DOHH2 (cell line): ENCODE measurements around the gene GLT1D1.

ENCODE experiments used
- H3F3A ChIP-seq: fragments of 200-600 bp; sonication (generic), shearing (Covaris generic); 2 replicates; pipeline ENCODE4 v1.6.0; 2016; ENCODE audit warnings: antibody characterized with exemption, mild to moderate bottlenecking; ENCODE audit not compliant: control insufficient read depth, insufficient read depth
- H3K27ac ChIP-seq: fragments of 200-600 bp; sonication (generic); 2 replicates; pipeline ENCODE4 v1.5.1; 2014; ENCODE audit warnings: low read depth, mild to moderate bottlenecking, low read length, moderate library complexity
- H3K27me3 ChIP-seq: fragments of 200-600 bp; sonication (generic); 2 replicates; pipeline ENCODE4 v1.6.1; 2014; ENCODE audit warnings: mild to moderate bottlenecking, low read length, mixed read lengths; ENCODE audit not compliant: control insufficient read depth
- H3K36me3 ChIP-seq: fragments of 200-600 bp; sonication (generic); 2 replicates; pipeline ENCODE4 v1.6.1; 2014; ENCODE audit warnings: mild to moderate bottlenecking, low read length, moderate library complexity, mixed read lengths; ENCODE audit not compliant: control insufficient read depth
- H3K4me1 ChIP-seq: fragments of 200-600 bp; sonication (generic); 2 replicates; pipeline ENCODE4 v1.6.1; 2014; ENCODE audit warnings: mild to moderate bottlenecking, low read length, mixed read lengths; ENCODE audit not compliant: control insufficient read depth
- H3K4me2 ChIP-seq: fragments of 200-600 bp; sonication (generic); 2 replicates; pipeline ENCODE4 v1.6.0; 2014; ENCODE audit warnings: mild to moderate bottlenecking, low read length, moderate library complexity
- H3K4me3 ChIP-seq: fragments of 200-600 bp; sonication (generic); 2 replicates; pipeline ENCODE4 v1.5.1; 2014; ENCODE audit warnings: mild to moderate bottlenecking, low read length, mixed read lengths
- H3K79me2 ChIP-seq: fragments of 200-600 bp; sonication (generic); 2 replicates; pipeline ENCODE4 v1.6.1; 2014; ENCODE audit warnings: mild to moderate bottlenecking, low read length, mixed read lengths; ENCODE audit not compliant: control insufficient read depth
- H3K9me2 ChIP-seq: fragments of 200-600 bp; sonication (generic); replicated peaks from 2 replicates; pipeline ENCODE4 v1.6.1; 2014; ENCODE audit warnings: mild to moderate bottlenecking, low read length, mixed read lengths; ENCODE audit not compliant: control insufficient read depth
- H3K9me3 ChIP-seq: fragments of 200-600 bp; sonication (generic); 2 replicates; pipeline ENCODE4 v1.6.1; 2014; ENCODE audit warnings: antibody characterized with exemption, low read length, mixed read lengths; ENCODE audit not compliant: control insufficient read depth, insufficient read depth
- H4K20me1 ChIP-seq: fragments of 200-600 bp; sonication (generic); 2 replicates; pipeline ENCODE4 v1.6.0; 2014; ENCODE audit warnings: low read depth, mild to moderate bottlenecking, antibody characterized with exemption, low read length, moderate library complexity; ENCODE audit not compliant: control insufficient read depth, insufficient read depth
- CTCF ChIP-seq: fragments of 200-600 bp; sonication (generic); IDR thresholded peaks from one replicate; pipeline ENCODE4 v1.5.1; 2014; ENCODE audit warnings: antibody characterized with exemption, mild to moderate bottlenecking, low read depth, low read length; ENCODE audit not compliant: poor library complexity, severe bottlenecking
- EZH2phosphoT487 ChIP-seq: fragments of 200-600 bp; sonication (generic); IDR thresholded peaks from 2 replicates; pipeline ENCODE4 v1.6.1; 2017; ENCODE audit warnings: borderline replicate concordance, mild to moderate bottlenecking, antibody characterized with exemption, low read length, moderate library complexity, mixed read lengths

GLT1D1 gene

GRCh38 chr12:128819293-128820144 is 33.8 kb upstream of the GLT1D1 start:
- peaks cover 27% of the 10 kb centered on the region for H3F3A ChIP-seq
- peak overlapping the region; percentile 99 for H3K4me2 ChIP-seq
- H3K27me3 ChIP-seq, result no peaks in the 10 kb centered on the region
- peaks cover 37% of the 10 kb centered on the region for H4K20me1 ChIP-seq
- TF ChIP-seq CTCF, result no peak
- peaks cover 76% of the 10 kb centered on the region for H3K4me1 ChIP-seq
- peak overlapping the region; percentile 93 for H3K27ac ChIP-seq
- peaks cover 97% of the 10 kb centered on the region for H3K79me2 ChIP-seq
- H3K9me3 ChIP-seq, result no peaks in the 10 kb centered on the region
- no peaks in the 10 kb centered on the region for H3K9me2 ChIP-seq
- H3K4me3 ChIP-seq, result peak overlapping the region; percentile 98
- peaks cover 78% of the 10 kb centered on the region for H3K36me3 ChIP-seq

- peaks cover 71% of the 10 kb centered on the region for H3K36me3 ChIP-seq
- H3K4me3 ChIP-seq, result peak overlapping the region; percentile 98
- peak overlapping the region; percentile 99 for H3K4me2 ChIP-seq
- H4K20me1 ChIP-seq, result peaks cover 30% of the 10 kb centered on the region
- H3K4me1 ChIP-seq, result peaks cover 77% of the 10 kb centered on the region
- H3K27me3 ChIP-seq, result no peaks in the 10 kb centered on the region
- no peak for TF ChIP-seq CTCF
- no peak for TF ChIP-seq EZH2phosphoT487
- H3K9me2 ChIP-seq, result no peaks in the 10 kb centered on the region
- peak overlapping the region; percentile 93 for H3K27ac ChIP-seq
- no peaks in the 10 kb centered on the region for H3K9me3 ChIP-seq
- H3F3A ChIP-seq, result peaks cover 27% of the 10 kb centered on the region
- peaks cover 94% of the 10 kb centered on the region for H3K79me2 ChIP-seq
These were observed 33.0 kb upstream of the GLT1D1 start for GRCh38 chr12:128820253-128820652.

- Histone ChIP-seq H3K79me2 (peaks cover 88% of the 10 kb centered on the region), H3K4me3 (peak overlapping the region; percentile 98), H3K27me3 (no peaks in the 10 kb centered on the region), H3K27ac (peak overlapping the region; percentile 93), H4K20me1 (peaks cover 25% of the 10 kb centered on the region), H3K9me2 (no peaks in the 10 kb centered on the region), H3K36me3 (peaks cover 65% of the 10 kb centered on the region), H3F3A (peaks cover 27% of the 10 kb centered on the region), H3K9me3 (no peaks in the 10 kb centered on the region), H3K4me2 (peak overlapping the region; percentile 99), H3K4me1 (peaks cover 75% of the 10 kb centered on the region)
- TF ChIP-seq CTCF (no peak), EZH2phosphoT487 (no peak)
These were observed 32.4 kb upstream of the GLT1D1 start for GRCh38 chr12:128820723-128821432.
